WTC11 (cell line): Measurements from ENCODE around the gene SPC24. TPM values are rescaled to one million over a fixed set of nuclear protein-coding genes. Genes with fewer than 3 reads are reported as not detected.

ENCODE experiments used
- ATAC-seq: fragments of 200-7000 bp; cut with Tn5 transposase; 2 replicates; pipeline ENCODE4 v1.10.0; 2021; ENCODE audit warnings: mild to moderate bottlenecking, moderate library complexity
- CTCF ChIA-PET: fragments of 300-600 bp; sonication (Branson Sonifier 250); formaldehyde crosslinking; loops from one replicate; lab custom pipeline; 2021; ENCODE audit warnings: antibody characterized with exemption; lab: Charles Lee
- POLR2A ChIA-PET: fragments of 350-600 bp; sonication (Branson Sonifier 250); formaldehyde crosslinking; loops from one replicate; lab custom pipeline; 2021; ENCODE audit warnings: antibody characterized with exemption; lab: Charles Lee
- DNase-seq: peaks from one replicate; pipeline ENCODE4 v3.0.0; 2021; ENCODE audit warnings: low spot score
- H3K27ac Mint-ChIP-seq: 2 replicates; pipeline ENCODE4 v1.8.0; 2021; ENCODE audit warnings: mixed read lengths
- H3K27me3 Mint-ChIP-seq: 2 replicates; pipeline ENCODE4 v1.8.0; 2021; ENCODE audit warnings: low read depth, mild to moderate bottlenecking, moderate library complexity, mixed read lengths
- H3K36me3 Mint-ChIP-seq: 2 replicates; pipeline ENCODE4 v1.8.0; 2021; ENCODE audit warnings: mixed read lengths
- H3K4me1 Mint-ChIP-seq: 2 replicates; pipeline ENCODE4 v1.8.0; 2022; ENCODE audit warnings: mixed read lengths
- H3K4me3 Mint-ChIP-seq: 2 replicates; pipeline ENCODE4 v1.8.0; 2021; ENCODE audit warnings: mild to moderate bottlenecking, moderate library complexity, mixed read lengths
- H3K9me3 Mint-ChIP-seq: 2 replicates; pipeline ENCODE4 v1.8.0; 2021; ENCODE audit warnings: mixed read lengths
- ETV6 ChIP-seq: sonication (generic); formaldehyde crosslinking; IDR thresholded peaks from 2 replicates; pipeline ENCODE4 v1.8.1; 2022; ENCODE audit warnings: mild to moderate bottlenecking, missing genetic modification reagents
- FOXJ3 ChIP-seq: sonication (generic); formaldehyde crosslinking; IDR thresholded peaks from 2 replicates; pipeline ENCODE4 v1.9.0; 2021; ENCODE audit warnings: missing genetic modification reagents, mild to moderate bottlenecking, borderline replicate concordance
- GABPB1 ChIP-seq: sonication (generic); formaldehyde crosslinking; IDR thresholded peaks from 2 replicates; pipeline ENCODE4 v1.8.1; 2023; ENCODE audit warnings: mild to moderate bottlenecking, missing genetic modification reagents
- KAT7 ChIP-seq: sonication (generic); formaldehyde crosslinking; IDR thresholded peaks from 2 replicates; pipeline ENCODE4 v1.8.1; 2023; ENCODE audit warnings: missing genetic modification reagents, mild to moderate bottlenecking, borderline replicate concordance
- OVOL2 ChIP-seq: fragments of 250-450 bp; sonication (Bioruptor Pico); IDR thresholded peaks from 2 replicates; pipeline ENCODE4 v1.9.0; 2021; ENCODE audit warnings: mild to moderate bottlenecking, borderline replicate concordance
- SP1 ChIP-seq: sonication (generic); formaldehyde crosslinking; conservative IDR thresholded peaks from 2 replicates; pipeline ENCODE4 v1.8.1; 2022; ENCODE audit warnings: missing genetic modification reagents
- ZBTB21 ChIP-seq: sonication (generic); formaldehyde crosslinking; IDR thresholded peaks from 2 replicates; pipeline ENCODE4 v1.8.1; 2023; ENCODE audit warnings: mild to moderate bottlenecking, missing genetic modification reagents, borderline replicate concordance
- ZNF671 ChIP-seq: fragments of 250-450 bp; sonication (Bioruptor Pico); IDR thresholded peaks from 2 replicates; pipeline ENCODE4 v1.8.0; 2021; ENCODE audit warnings: mild to moderate bottlenecking
- total RNA-seq: library from RNA; stranded (reverse); gene quantifications from 3 replicates; pipeline ENCODE4 v1.2.3, GENCODE V29; 2021
- TF ChIP-seq, protein P1 (sequence below): sonication (generic); formaldehyde crosslinking; IDR thresholded peaks from 2 replicates; pipeline ENCODE4 v1.8.0; 2023; ENCODE audit warnings: missing genetic modification reagents
- TF ChIP-seq, protein P2 (sequence below): fragments of 200-600 bp; IDR thresholded peaks from 2 replicates; pipeline ENCODE4 v1.8.0; 2022; ENCODE audit warnings: antibody characterized with exemption
- TF ChIP-seq, protein P3 (sequence below): sonication (generic); formaldehyde crosslinking; IDR thresholded peaks from 2 replicates; pipeline ENCODE4 v1.8.1; 2022; ENCODE audit warnings: low read depth, mild to moderate bottlenecking, moderate library complexity, missing genetic modification reagents, borderline replicate concordance
- TF ChIP-seq, protein P4 (sequence below): sonication (generic); formaldehyde crosslinking; IDR thresholded peaks from 2 replicates; pipeline ENCODE4 v1.8.1; 2022; ENCODE audit warnings: mild to moderate bottlenecking, moderate library complexity, missing genetic modification reagents
- TF ChIP-seq, protein P5 (sequence below): sonication (generic); formaldehyde crosslinking; IDR thresholded peaks from 2 replicates; pipeline ENCODE4 v1.8.1; 2023; ENCODE audit warnings: mild to moderate bottlenecking, missing genetic modification reagents, borderline replicate concordance
- TF ChIP-seq, protein P6 (sequence below): sonication (generic); formaldehyde crosslinking; IDR thresholded peaks from 2 replicates; pipeline ENCODE4 v1.8.0; 2023; ENCODE audit warnings: mild to moderate bottlenecking, missing genetic modification reagents
- TF ChIP-seq, protein P7 (sequence below): sonication (generic); formaldehyde crosslinking; IDR thresholded peaks from 2 replicates; pipeline ENCODE4 v1.8.0; 2022; ENCODE audit warnings: mild to moderate bottlenecking, missing genetic modification reagents
- TF ChIP-seq, protein P8 (sequence below): fragments of 250-450 bp; sonication (Bioruptor Pico); IDR thresholded peaks from 2 replicates; pipeline ENCODE4 v1.9.0; 2021; ENCODE audit warnings: mild to moderate bottlenecking

SPC24 gene
- total RNA-seq, 1 experiment from 2014 or later: 62.2 TPM

DNA sequence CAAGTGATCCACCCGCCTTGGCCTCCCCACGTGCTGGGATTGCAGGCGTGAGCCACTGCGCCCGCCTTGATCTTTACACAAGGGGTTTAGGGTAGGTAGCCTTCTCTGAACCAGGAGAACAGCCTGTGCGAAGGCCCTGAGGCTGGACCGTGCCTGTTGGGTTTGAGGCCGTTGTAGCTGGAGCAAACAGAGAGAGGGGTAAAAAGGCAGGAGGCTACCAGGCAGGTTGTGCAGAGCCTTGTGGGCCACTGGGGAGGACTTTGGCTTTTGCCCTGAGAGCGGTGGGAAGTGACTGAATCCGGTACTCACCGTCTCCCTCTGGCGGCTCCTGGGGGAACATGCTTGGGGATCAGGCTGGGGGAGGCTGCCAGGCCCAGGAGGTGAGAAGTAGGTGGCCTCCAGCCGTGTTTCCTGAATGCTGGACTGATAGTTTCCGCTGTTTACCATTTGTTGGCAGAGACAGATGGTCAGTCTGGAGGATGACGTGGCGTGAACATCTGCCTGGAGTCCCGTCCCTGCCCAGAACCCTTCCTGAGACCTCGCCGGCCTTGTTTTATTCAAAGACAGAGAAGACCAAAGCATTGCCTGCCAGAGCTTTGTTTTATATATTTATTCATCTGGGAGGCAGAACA lies 24.6 kb downstream of the SPC24 start:
- ChIA-PET CTCF (interaction anchor here (1.0 to 1.2 kb wide), 3 partner anchors 11 to 189 kb away, joined by 3 read pairs; no protein-coding TSS in a partner anchor), POLR2A (no interaction called here)
- ATAC-seq (peak; percentile 78), DNase-seq (peak; percentile 90)
- H3K36me3 Mint-ChIP-seq: peaks cover 63% of the 10 kb centered on the region
- H3K4me3 Mint-ChIP-seq: no peak overlapping the region
- H3K4me1 Mint-ChIP-seq: no peaks in the 10 kb centered on the region
- H3K9me3 Mint-ChIP-seq: no peaks in the 10 kb centered on the region
- no peaks in the 10 kb centered on the region for H3K27me3 Mint-ChIP-seq
- H3K27ac Mint-ChIP-seq: peak overlapping the region; percentile 70
- peak; percentile 33; the same call in 1 of the 2 replicates for TF ChIP-seq GABPB1
- TF ChIP-seq SP1 (CRISPR knock-in tag): no peak
- TF ChIP-seq KAT7 (CRISPR knock-in tag): no peak
- TF ChIP-seq, protein P1, sequence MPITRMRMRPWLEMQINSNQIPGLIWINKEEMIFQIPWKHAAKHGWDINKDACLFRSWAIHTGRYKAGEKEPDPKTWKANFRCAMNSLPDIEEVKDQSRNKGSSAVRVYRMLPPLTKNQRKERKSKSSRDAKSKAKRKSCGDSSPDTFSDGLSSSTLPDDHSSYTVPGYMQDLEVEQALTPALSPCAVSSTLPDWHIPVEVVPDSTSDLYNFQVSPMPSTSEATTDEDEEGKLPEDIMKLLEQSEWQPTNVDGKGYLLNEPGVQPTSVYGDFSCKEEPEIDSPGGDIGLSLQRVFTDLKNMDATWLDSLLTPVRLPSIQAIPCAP (CRISPR knock-in tag): no peak
- TF ChIP-seq, protein P2, sequence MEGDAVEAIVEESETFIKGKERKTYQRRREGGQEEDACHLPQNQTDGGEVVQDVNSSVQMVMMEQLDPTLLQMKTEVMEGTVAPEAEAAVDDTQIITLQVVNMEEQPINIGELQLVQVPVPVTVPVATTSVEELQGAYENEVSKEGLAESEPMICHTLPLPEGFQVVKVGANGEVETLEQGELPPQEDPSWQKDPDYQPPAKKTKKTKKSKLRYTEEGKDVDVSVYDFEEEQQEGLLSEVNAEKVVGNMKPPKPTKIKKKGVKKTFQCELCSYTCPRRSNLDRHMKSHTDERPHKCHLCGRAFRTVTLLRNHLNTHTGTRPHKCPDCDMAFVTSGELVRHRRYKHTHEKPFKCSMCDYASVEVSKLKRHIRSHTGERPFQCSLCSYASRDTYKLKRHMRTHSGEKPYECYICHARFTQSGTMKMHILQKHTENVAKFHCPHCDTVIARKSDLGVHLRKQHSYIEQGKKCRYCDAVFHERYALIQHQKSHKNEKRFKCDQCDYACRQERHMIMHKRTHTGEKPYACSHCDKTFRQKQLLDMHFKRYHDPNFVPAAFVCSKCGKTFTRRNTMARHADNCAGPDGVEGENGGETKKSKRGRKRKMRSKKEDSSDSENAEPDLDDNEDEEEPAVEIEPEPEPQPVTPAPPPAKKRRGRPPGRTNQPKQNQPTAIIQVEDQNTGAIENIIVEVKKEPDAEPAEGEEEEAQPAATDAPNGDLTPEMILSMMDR: peak; percentile 64
- TF ChIP-seq, protein P3, sequence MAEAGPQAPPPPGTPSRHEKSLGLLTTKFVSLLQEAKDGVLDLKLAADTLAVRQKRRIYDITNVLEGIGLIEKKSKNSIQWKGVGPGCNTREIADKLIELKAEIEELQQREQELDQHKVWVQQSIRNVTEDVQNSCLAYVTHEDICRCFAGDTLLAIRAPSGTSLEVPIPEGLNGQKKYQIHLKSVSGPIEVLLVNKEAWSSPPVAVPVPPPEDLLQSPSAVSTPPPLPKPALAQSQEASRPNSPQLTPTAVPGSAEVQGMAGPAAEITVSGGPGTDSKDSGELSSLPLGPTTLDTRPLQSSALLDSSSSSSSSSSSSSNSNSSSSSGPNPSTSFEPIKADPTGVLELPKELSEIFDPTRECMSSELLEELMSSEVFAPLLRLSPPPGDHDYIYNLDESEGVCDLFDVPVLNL: no peak
- TF ChIP-seq, protein P4, sequence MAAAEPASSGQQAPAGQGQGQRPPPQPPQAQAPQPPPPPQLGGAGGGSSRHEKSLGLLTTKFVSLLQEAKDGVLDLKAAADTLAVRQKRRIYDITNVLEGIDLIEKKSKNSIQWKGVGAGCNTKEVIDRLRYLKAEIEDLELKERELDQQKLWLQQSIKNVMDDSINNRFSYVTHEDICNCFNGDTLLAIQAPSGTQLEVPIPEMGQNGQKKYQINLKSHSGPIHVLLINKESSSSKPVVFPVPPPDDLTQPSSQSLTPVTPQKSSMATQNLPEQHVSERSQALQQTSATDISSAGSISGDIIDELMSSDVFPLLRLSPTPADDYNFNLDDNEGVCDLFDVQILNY (CRISPR knock-in tag): no peak
- TF ChIP-seq, protein P5, sequence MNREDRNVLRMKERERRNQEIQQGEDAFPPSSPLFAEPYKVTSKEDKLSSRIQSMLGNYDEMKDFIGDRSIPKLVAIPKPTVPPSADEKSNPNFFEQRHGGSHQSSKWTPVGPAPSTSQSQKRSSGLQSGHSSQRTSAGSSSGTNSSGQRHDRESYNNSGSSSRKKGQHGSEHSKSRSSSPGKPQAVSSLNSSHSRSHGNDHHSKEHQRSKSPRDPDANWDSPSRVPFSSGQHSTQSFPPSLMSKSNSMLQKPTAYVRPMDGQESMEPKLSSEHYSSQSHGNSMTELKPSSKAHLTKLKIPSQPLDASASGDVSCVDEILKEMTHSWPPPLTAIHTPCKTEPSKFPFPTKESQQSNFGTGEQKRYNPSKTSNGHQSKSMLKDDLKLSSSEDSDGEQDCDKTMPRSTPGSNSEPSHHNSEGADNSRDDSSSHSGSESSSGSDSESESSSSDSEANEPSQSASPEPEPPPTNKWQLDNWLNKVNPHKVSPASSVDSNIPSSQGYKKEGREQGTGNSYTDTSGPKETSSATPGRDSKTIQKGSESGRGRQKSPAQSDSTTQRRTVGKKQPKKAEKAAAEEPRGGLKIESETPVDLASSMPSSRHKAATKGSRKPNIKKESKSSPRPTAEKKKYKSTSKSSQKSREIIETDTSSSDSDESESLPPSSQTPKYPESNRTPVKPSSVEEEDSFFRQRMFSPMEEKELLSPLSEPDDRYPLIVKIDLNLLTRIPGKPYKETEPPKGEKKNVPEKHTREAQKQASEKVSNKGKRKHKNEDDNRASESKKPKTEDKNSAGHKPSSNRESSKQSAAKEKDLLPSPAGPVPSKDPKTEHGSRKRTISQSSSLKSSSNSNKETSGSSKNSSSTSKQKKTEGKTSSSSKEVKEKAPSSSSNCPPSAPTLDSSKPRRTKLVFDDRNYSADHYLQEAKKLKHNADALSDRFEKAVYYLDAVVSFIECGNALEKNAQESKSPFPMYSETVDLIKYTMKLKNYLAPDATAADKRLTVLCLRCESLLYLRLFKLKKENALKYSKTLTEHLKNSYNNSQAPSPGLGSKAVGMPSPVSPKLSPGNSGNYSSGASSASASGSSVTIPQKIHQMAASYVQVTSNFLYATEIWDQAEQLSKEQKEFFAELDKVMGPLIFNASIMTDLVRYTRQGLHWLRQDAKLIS (CRISPR knock-in tag): no peak
- TF ChIP-seq, protein P6, sequence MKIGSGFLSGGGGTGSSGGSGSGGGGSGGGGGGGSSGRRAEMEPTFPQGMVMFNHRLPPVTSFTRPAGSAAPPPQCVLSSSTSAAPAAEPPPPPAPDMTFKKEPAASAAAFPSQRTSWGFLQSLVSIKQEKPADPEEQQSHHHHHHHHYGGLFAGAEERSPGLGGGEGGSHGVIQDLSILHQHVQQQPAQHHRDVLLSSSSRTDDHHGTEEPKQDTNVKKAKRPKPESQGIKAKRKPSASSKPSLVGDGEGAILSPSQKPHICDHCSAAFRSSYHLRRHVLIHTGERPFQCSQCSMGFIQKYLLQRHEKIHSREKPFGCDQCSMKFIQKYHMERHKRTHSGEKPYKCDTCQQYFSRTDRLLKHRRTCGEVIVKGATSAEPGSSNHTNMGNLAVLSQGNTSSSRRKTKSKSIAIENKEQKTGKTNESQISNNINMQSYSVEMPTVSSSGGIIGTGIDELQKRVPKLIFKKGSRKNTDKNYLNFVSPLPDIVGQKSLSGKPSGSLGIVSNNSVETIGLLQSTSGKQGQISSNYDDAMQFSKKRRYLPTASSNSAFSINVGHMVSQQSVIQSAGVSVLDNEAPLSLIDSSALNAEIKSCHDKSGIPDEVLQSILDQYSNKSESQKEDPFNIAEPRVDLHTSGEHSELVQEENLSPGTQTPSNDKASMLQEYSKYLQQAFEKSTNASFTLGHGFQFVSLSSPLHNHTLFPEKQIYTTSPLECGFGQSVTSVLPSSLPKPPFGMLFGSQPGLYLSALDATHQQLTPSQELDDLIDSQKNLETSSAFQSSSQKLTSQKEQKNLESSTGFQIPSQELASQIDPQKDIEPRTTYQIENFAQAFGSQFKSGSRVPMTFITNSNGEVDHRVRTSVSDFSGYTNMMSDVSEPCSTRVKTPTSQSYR (CRISPR knock-in tag): no peak
- TF ChIP-seq ZBTB21 (CRISPR knock-in tag): no peak
- no peak for TF ChIP-seq ZNF671

DNA sequence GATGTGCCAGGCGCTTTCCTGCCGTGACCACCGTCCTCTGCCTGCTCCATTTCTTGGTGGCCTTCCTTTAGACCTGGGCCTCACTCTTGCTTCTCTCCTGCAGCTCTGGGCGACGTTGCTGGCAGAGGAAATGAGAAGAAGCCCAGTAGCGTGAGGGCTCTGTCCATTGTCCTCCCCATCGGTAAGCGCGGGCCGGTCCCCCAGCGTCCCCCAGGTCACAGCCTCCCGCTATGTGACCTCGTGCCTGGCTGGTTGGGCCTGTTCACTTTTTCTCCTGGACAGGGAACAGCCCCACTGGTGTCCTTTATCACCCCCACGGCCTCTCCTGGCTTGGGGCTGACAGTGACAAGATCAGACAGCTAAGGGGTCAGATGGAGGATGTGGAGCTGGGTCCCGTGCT lies 27.7 kb downstream of the SPC24 start:
- Mint-ChIP-seq H3K4me1 (no peaks in the 10 kb centered on the region), H3K27me3 (no peaks in the 10 kb centered on the region), H3K9me3 (no peaks in the 10 kb centered on the region), H3K27ac (0 out of 2 replicates have a peak overlapping the region, but pooled peaks have one; percentile 45), H3K36me3 (peaks cover 68% of the 10 kb centered on the region), H3K4me3 (no peak overlapping the region)
- ATAC-seq (no peak), DNase-seq (no peak)
- ChIA-PET POLR2A (no interaction called here), CTCF (no interaction called here)
- TF ChIP-seq FOXJ3 (CRISPR knock-in tag) (no peak), ZBTB21 (CRISPR knock-in tag) (no peak), ETV6 (no peak), GABPB1 (no peak), OVOL2 (no peak)
- TF ChIP-seq, protein P7, sequence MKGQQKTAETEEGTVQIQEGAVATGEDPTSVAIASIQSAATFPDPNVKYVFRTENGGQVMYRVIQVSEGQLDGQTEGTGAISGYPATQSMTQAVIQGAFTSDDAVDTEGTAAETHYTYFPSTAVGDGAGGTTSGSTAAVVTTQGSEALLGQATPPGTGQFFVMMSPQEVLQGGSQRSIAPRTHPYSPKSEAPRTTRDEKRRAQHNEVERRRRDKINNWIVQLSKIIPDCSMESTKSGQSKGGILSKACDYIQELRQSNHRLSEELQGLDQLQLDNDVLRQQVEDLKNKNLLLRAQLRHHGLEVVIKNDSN (CRISPR knock-in tag): no peak
- TF ChIP-seq, protein P5 (CRISPR knock-in tag): no peak
- TF ChIP-seq, protein P8, sequence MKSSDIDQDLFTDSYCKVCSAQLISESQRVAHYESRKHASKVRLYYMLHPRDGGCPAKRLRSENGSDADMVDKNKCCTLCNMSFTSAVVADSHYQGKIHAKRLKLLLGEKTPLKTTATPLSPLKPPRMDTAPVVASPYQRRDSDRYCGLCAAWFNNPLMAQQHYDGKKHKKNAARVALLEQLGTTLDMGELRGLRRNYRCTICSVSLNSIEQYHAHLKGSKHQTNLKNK (CRISPR knock-in tag): no peak
